Peyer's patch (tissue), 4 donors: ENCODE measurements around the gene CDH10.

ENCODE experiments used
- POLR2A ChIP-seq, 2 donors: fragments of 450-650 bp; IDR thresholded peaks; one replicate each; pipeline ENCODE4 v1.5.1; 2017; ENCODE audit warnings: antibody characterized with exemption in 2 of 2, mild to moderate bottlenecking in 2 of 2, moderate library complexity in 2 of 2
- TF ChIP-seq, protein P1 (sequence below), 6 experiments: fragments of 450-650 bp in 4 of 6; fragments of 200-600 bp in 2 of 6; sonication (generic) in 1 of 6; IDR thresholded peaks; one replicate each; pipeline ENCODE4 v1.5.1; 2017 to 2019; ENCODE audit warnings: antibody characterized with exemption in 6 of 6, mild to moderate bottlenecking in 3 of 6, moderate library complexity in 1 of 6

- TF ChIP-seq, protein P1, sequence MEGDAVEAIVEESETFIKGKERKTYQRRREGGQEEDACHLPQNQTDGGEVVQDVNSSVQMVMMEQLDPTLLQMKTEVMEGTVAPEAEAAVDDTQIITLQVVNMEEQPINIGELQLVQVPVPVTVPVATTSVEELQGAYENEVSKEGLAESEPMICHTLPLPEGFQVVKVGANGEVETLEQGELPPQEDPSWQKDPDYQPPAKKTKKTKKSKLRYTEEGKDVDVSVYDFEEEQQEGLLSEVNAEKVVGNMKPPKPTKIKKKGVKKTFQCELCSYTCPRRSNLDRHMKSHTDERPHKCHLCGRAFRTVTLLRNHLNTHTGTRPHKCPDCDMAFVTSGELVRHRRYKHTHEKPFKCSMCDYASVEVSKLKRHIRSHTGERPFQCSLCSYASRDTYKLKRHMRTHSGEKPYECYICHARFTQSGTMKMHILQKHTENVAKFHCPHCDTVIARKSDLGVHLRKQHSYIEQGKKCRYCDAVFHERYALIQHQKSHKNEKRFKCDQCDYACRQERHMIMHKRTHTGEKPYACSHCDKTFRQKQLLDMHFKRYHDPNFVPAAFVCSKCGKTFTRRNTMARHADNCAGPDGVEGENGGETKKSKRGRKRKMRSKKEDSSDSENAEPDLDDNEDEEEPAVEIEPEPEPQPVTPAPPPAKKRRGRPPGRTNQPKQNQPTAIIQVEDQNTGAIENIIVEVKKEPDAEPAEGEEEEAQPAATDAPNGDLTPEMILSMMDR (IDR thresholded peaks at IDR 0.05): no peak
- no peak for TF ChIP-seq POLR2A (IDR thresholded peaks at IDR 0.05)
Measured at GRCh38 chr5:24645483-24645882, 705 bp upstream of the CDH10 start.
